NCI-H2081 (cell line): ENCODE measurements around the gene RAB6B.
A peak's percentile ranks its signal among the peaks of the same experiment; 100 is the strongest.

Source experiments
- DNase-seq, 2 experiments: peaks; one replicate each; lab custom pipeline; 2025; lab: John Stamatoyannopoulos, UW

RAB6B gene

DNA sequence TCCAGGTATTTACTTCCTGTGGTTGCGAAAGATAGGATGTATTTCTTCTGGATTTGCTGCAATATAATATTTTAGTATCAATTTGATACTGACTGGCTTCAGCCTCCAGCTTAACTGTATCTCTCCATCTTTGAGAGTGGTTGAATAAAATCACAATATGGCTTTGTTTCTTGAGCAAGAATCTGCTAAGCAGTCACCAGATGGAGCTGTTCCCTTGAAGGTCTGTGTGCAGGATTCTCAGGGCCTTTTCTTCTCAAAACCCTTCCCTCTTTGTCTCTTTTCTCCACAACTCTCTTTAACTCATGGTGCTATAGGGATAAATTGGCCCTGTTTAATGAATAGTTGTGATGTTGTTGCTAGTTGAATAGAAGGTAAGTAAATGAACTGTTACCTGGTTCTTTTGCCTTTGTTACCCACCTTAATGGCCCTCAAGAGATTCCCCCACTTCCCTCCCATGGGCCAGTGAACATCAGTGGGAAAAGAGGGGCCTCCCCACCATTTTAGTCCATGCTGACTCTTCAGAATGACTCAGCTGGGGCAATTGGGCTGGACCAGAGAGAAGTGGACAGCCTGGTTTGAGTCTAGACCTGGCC lies 34.8 kb upstream of the RAB6B start:
- peak; percentile 60 to 72 for DNase-seq

DNA sequence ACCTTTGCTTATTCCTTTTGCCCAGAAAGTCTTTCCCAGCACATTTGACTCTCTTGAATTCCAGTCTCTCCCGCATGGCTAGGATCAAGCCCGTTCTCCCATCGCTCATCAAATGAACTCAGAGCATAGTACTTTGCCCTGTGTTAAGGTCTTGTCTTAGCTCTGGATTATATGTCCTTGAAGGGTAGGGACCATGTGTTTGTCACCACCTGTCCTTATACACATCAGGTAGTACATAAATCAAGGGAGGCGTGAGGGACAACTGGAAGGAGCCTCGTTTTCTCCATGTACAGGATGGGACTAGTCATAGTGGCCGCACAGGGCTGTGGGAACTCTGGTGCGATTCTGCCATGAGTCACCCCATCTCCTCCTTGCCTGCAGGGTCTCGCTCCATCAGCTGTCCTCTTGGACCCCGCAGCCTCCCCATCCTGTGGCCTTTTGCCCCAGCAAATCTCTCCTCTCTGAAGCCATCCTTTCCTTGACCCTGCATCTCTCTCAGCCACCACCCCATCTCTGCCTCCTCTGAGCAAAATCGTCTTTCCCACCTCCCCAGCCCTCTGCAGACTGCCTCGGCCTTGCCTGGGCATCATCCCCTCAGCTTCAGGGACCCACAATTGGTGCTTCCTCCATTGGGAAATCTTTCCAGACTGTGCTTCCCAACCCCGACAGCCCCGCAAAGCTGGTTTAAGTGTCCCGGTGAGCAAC lies 33.4 kb upstream of the RAB6B start:
- DNase-seq, result no peak

DNA sequence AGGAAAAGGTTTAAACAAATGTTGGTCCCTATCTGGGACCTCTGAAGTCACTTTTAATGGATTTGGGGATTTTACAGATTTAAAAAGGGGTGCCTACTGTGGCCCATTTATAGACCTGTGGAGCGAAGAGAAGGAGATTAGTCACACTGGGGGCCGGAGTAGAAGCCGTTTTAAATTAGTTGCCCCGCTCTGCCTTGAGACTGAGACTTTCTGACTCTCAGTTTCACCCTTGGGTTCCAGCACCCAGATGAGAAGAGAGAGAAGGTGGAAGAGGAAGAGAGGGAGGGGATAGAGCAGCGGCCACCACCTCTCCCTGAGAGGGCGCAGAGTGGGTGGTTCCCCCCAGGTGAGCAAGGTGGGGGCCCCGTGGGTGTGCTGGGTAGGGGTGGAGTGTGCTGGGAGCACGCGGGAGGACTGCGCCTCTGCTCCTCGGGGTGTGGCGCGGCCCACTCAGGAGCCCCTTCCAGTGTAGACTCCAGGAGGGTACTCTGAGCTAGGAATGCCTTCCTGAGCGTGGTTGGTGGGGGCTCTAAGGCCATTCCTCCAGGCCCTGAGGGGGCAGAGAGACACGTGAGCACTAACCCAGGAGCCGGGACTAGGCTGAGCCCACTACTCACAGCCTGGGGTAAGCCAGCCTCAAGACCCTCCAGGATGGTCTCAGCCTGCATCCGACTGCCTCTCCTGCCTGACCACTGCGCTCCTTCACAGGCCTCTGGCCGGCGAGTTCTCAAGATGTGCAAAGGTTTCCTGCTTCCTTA lies 32.6 kb upstream of the RAB6B start:
- no peak for DNase-seq

DNA sequence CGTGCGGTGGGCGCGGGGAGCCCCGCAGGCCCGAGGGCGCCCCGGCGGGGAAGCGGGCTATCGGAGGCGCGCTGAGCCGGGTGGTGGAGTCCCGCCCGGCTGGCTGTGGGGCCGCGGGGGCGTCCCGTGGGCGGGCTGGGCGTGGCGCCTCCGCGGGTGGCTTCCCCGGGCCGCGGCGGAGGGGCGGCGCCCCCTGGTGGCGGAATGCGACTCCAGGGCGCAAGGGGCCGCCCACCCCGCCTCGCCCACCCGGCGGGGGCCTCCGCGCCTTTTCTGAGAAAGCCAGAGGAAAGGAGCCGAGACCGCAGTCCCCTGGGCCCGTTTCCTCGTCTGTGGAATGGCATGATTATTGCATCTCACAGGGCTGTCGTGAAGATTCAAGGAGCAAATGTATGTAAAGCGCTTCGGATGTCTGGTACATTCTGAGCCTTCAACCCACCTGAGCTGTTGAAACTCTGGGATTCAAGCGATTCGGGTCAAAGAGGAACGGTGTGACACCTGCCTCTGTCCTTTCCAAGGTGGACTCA lies 31.9 kb upstream of the RAB6B start:
- peak; percentile 49 to 50 for DNase-seq

DNA sequence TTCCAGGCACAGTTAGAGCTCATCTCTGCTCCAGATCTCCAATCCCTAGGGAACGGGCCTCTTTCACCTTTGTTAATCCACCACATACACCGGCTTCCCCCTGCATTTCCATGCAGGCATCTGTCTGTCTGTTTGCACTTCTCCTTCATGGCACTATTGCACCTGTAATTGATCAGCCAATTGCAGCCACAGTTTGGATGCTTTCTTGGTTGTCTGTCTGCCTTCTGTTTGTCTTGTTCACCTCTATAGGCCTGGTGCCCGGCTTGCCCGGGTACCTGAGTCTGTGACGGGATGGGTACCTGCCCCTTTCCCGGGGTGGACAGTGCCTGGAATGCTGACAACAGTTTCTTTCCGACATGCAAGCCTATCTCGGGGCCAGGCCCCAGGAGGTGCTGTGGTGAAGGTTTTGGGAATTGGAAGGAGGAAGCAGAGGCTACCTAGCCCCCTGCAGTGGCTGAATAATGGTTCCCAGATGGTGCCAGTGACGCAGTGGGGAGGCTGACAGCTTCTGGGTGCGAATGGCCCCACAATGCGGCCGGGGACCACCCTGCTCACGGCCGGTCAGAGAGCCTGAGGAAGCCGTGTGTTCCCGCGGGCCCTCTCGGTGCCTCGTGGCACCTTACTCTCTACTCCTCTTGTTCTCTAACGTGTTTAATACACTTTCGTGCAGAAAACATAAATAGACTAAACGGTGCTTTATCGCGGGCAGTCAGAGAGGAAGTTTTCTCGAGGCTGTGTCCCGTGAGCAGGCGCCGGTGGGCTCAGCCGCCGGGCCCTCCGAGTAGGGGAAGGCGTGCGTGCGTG lies 31.3 kb upstream of the RAB6B start:
- no peak for DNase-seq

DNA sequence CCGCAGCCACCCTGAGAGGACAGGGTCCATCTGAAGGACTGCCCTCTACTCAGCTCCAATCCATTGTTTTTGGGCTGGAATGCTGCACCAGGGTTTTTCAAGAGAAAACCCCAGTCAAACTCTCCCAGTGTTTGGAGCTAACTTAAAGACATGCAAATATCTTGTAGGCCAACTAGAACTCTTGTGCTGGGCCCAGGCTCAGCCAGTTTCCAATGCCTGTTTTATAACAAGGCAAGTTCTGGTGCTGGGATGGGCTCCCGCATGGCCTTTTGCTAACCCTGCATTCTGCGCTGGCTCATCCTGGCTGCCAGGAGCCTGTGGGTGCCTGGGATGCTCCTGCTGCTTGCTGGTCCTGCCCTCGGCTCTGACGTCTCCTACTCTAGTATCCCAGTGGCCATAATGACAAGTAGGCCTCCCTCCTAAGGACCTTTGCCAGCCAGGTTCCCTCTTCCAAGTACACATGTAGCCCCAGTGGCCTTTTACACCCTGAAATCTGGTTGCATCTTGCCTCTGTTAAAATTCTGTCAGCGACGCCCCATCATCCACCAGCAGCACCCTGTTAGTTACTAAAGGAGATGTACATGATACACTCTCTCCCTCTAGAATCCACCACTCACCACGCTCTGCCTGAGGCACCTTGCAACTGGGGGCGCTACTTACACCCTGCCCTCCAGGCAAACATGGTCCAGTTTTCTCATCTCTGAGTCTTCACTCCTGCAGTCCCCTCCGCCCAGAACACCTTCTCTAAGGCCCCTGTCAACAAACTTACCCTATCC lies 30.5 kb upstream of the RAB6B start:
- DNase-seq, result no peak

DNA sequence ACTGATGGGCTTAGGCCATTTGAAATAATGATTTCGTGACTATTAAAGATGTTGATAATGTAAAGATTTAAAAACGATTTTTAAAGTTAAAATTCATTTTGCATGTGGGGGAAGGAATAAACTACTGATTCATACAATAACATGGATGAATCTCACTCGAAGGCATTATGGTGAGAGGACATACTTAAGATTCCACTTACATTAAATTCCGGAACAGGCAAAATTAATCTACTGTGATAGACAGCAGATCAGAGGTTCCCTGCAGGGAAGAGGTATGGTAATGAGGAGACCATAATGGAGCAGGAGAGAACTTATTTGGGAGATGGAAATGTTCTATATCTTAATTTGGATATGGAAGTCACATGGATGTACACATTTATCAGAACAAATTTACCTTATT lies 28.4 kb upstream of the RAB6B start:
- no peak for DNase-seq

DNA sequence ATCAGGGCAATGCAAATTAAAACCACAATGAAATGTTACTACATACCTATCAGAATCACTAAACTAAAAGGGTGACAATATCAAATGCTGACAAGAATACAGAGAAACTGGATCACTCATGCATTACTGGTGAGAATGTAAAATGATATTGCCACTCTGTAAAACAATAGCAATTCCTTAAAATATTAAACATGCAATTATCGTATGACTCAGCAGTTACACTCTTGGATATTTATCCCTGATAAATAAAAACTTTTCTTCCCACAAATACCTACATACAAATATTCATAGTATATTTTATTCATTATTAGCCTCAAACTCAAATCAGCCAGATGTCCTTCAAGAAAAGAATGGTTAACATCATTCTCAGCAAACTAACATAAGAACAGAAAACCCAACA lies 25.9 kb upstream of the RAB6B start:
- no peak for DNase-seq

DNA sequence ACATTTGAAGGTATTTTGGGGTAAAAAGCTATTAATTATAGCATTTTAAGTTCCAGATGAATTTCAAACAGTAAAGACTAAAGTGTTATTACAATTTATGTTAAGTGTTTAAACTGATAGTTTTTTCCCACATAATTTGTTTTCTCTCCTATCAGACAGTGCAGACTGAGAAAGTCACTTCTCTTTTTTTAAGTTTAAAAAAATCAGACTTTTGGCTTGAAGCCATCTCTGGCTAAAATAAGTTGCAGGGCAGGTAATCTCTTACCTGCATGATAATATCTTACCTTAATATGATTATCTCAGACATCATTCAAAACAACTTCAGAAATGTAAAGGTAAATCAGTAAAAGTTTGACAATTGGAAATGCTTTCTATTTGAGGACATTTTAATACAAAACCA lies 21.5 kb upstream of the RAB6B start:
- no peak for DNase-seq

DNA sequence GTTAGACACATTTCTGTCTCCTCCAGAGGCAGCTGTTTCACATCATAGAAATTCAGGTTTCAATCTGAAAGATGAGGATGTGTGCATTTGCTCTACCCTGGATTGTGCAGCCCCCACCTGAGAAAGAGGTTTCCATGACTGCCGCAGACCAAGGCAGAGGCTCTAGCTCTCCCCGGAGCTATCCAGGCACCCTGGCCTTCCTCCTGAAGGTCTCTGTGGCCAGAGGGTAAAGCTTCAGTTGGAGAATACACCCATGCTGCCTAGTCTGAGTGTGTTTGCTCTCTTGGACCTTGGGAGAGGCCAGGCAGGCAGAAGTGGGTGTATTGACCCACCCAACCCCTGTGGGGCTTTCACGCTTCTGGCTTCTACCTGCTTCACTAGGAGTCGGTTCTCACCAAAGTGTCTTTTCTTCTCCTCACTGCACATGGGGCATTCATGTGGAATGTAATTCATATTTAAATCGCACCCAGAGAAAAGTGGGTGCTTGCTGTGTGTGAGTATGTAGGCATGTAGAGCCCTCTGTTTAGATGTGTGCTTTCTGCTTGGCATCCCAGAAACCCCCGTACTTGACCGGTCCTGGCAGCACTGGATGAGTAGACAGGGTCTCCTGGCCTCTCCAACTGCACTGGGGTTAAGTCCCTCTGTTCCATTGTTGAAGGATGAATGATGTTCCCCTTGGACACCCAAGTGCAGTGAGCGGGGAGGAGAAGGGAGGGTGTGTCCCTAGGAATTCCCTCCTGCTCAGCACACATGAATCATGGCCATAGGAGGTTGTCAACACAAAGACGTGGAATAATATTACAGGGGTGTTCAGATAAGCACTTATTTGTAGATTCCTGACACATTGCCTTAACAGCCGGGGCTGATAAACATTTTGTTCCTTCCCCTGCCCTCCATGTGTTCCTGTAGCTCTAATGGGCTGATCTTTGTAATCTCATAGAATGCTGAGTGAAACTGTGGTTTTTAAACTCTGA lies 20.3 kb upstream of the RAB6B start:
- no peak for DNase-seq

DNA sequence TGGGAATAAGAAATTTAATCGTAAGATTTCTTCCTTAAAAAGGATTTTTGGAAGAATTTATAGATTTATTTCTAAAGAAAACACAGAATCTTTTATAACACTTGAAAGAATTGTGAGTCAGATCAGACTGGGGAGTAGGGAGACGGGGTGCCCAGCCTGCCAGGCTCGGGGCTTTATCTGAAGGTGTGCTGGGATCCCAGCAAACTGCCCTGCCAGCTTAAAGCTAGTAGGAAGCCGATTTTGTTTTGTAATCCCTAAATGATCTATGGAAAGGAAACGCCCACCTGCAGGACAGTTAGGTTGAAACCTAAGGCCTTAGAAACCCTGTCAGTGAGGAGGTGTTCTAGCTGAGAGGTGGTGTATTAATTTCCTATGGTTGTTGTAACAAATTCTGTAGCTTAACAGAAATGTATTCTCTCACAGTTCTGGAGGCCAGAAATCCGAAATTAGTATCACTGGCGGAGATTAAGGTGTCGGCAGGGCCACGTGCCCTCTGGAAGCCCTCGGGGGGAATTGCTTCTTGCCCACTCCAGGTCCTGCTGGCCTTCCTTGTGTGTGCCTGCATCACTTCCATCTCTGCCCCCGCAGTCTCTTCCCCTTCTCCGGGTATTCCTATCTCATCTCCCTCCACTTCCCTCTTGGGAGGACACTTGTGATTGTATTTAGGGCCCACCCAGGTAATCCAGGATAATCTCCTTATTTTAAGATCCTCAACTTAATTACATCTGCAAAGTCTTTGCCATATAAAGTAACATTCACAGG lies 19.3 kb upstream of the RAB6B start:
- DNase-seq, result no peak

DNA sequence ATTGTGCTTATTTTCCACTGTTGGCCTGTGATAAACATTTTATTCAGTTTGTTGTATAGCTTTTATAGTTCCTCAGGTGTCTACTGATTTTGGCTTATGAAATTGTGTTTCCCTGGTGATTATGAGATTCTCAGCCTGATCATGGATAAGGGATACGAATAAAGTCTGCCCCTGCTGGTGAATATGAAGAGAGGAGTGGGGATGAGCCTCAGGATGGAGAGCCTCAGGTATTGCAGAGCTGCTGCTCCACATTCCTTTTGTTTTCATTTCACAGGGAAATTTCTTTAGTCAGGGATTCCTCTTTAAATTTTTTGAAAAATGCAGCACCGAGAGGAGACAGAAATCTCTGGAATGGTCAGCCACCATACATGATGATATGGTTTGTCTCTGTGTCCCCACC lies 14.7 kb upstream of the RAB6B start:
- DNase-seq, result no peak

DNA sequence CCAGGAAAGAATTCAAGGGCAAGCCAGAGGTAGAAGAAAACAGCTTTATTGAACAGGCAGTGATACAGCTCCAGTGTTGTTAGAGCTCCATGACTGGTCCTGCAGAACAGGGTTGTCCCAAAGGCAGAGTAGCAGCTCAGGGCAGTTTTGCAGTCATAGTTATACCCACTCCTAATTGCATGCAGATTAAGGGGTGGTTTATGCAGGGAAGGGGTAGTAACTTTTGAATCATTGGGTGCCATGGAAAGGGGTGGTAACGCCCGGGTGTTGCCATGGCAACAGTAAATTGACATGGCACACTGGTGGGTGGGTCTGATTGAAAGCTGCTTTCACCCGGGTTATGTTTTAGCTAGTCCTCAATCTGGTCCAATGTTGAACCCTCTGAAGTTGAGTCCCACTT lies 9.7 kb upstream of the RAB6B start:
- no peak for DNase-seq

DNA sequence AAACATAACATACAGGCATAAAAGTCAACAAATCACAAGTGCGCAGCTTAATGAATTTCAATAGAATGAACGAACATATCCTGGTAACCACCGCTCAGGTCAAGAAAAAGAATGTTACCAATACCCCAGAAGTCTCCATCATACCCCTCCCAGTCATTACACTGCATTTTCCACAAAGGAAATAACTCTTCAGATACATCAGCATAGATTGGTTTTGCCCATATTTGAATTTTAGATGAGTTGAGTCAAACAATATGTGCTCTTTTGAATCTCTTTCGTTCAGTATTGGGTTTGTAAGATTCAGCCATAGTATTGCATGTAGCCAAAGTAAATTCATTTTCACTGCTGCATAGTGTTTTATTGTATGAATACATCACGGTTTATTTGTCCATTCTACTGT lies 6.2 kb upstream of the RAB6B start:
- no peak for DNase-seq

DNA sequence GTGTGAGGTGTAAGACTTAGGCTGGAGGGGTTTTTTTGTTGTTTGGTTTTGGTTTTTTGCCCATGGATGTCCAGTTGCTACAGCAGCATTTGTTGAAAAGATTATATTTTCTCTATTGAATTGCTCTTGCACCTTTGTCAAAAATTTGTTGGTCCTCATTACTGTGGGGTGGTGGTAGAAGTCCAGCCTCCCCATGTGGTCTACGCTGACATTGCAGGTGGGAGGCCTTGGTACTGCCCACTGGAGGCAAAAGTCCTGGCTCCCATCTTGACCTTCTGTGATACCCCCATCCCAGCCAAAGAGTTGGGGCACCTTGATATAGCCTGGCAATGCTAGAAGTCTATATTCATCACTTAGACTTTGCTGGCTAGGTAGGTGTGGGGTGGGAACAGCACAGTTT lies 5.4 kb upstream of the RAB6B start:
- DNase-seq, result no peak

DNA sequence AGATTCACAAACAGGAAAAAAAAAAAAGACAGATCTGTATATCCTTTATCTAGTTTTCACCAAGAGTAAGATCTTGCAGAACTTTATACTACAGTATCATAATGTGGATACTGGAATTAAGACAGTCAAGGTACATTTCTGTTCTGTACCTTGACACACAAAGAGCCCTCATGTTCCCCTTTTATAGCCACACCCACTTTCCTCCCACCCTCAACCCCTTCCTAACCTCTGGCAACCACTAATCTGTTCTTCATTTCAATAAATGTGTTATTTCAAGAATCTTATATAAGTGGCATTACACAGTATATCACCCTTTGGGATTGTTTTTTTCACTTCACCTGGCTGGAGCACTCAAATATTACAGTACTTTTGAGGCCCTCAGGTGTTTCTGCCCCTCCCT lies 3.6 kb upstream of the RAB6B start:
- DNase-seq, result no peak

DNA sequence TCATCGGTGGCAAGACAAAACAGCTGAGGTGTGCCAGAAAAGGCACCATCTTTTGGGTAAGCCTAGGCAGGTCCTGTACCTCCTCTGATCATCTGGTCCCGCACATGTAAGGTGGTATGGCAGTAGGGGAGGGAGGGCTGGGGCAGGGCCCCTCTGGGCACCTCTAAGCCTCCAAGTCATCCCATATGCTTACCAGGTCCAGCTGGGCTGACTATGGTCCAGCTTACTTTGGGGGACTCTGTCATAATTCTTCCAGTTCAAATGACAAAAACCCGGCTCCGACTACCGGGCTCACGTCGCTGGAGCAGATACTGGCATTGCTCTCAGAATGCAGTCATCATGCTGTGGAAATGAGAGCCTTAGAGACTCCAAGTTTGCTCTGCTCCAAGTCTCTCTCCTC lies 1.9 kb upstream of the RAB6B start:
- no peak for DNase-seq

DNA sequence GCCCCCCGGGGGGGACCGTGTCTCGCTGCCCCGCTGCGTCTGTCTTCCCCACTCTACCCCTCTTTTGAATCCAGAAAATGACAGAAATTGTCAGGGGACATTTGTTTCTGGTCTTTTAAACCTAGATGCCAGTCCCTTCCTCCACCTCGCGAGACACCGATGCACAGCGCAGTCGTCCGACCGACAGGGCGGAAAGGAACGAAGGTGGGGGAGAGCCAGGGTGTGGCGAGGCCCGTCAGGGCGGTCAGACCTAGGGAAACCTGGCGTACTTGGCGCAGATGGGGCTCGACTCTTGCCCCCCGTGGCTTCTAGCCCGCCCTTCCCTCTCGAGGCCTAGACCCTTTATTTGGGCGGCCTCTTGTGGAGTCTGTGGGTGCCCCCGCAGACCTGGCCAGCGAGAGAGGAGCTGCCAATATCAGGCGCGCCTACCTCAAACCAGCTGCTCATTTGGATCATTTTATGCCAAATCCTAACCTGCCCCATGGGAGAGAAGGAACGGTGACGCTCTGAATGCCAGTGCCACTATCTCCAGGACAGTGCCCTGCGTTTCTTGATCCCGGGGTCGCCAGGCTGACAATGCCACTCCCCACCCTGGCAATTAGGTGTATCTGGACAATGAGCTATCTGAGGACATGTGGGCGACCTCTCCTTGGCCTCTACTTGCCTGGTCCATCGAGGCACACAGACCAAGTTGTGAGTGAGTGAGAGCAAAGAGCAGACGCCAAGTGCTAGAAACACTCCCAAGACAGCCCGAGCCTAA lies 500 bp upstream of the RAB6B start:
- DNase-seq, result no peak
